ENCODE results near the gene ERC2. TPM values are rescaled to one million over a fixed set of nuclear protein-coding genes. Genes with fewer than 3 reads are reported as not detected.

The ERC2 gene
- polyA plus RNA-seq, 1 experiment = 0.07 TPM

DNA sequence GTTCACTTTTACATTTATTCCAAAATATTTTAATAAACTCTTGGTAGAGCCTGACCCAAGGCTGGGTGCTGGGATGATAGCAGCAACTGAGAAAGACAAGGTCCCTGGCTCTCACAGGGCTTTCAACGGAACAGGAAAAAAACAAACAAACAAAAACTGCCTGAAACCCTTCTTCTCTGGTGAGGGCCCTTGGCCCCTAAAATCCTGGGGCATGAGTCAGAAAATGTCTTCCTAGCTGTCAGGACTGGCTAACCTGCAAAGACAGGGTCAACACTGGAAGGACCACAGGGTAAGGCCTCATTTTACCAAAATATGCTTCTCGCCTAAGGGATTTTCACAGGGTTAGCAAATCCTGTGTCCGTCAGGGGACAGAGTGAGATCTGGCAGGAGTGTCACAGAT is 935.5 kb downstream of the ERC2 start:
- H3K27ac ChIP-seq (ENCODE audit: low read depth, low read length) = no peak overlapping the region
- ChIA-PET POLR2A (no interaction called here), CTCF (no interaction called here)
- no peaks in the 10 kb centered on the region for H3K9me3 ChIP-seq (ENCODE audit: control insufficient read depth, insufficient read depth, low read length)
- no peaks in the 10 kb centered on the region for H3K27me3 ChIP-seq (ENCODE audit: control insufficient read depth, insufficient read depth, low read length)
- TF ChIP-seq CTCF (IDR thresholded peaks at IDR 0.05; ENCODE audit: low read depth, low read length) = no peak
- H3K4me3 ChIP-seq (ENCODE audit: low read depth, low read length) = no peak overlapping the region
- no peak for DNase-seq (ENCODE audit: low read depth, low spot score)

DNA sequence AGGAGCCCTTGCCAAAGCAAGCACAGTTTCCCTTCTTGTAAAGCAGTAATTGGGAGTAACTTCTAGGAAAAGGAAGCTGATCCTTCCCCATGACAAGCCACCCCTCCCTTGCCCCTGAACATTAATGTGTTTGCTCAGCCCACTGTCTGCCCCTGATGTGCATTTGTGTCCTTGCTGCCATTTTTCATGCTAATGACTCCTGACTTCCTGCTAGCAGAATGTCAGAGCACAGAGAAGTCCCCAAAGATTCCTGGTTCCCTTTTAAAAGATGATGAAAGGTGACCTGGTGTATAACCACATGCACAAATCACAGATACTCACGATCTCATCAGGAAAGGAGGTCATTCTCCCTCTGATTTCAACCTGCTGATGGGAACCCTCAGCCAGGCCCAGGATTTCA is 936.9 kb downstream of the ERC2 start:
- TF ChIP-seq CTCF (IDR thresholded peaks at IDR 0.05; ENCODE audit: low read depth, low read length) = no peak
- no peak for DNase-seq (ENCODE audit: low read depth, low spot score)
- CTCF ChIA-PET = interaction anchor here (0.5 to 0.7 kb wide), 2 partner anchors 11 to 676 kb away, joined by 3 to 4 read pairs; no protein-coding TSS in a partner anchor
- H3K4me3 ChIP-seq (ENCODE audit: low read depth, low read length) = no peak overlapping the region
- POLR2A ChIA-PET = no interaction called here
- no peak overlapping the region for H3K27ac ChIP-seq (ENCODE audit: low read depth, low read length)
- H3K9me3 ChIP-seq (ENCODE audit: control insufficient read depth, insufficient read depth, low read length) = no peaks in the 10 kb centered on the region
- H3K27me3 ChIP-seq (ENCODE audit: control insufficient read depth, insufficient read depth, low read length) = peaks cover 4% of the 10 kb centered on the region

DNA sequence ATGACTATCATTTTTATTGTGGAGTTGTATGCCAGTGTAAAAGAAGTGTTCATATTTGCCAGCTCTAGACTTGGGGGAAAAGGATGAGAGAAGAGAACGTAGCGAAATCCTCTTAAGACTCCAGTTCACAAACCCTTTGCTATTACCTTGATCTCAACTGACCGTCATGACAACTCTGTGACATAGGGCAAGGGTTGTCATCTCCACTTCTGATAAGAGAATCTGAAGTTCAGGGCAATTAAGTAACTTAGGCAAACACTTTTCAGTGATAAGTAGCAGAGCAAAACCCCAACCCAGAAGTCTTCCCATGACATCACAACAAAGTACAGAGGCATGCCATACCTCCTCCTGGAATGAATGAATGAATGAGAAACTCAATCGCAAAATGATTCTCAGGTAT is 940.9 kb downstream of the ERC2 start:
- Histone ChIP-seq H3K27me3 (ENCODE audit: control insufficient read depth, insufficient read depth, low read length) (peaks cover 7% of the 10 kb centered on the region), H3K27ac (ENCODE audit: low read depth, low read length) (no peak overlapping the region), H3K9me3 (ENCODE audit: control insufficient read depth, insufficient read depth, low read length) (no peaks in the 10 kb centered on the region), H3K4me3 (ENCODE audit: low read depth, low read length) (no peak overlapping the region)
- POLR2A ChIA-PET = no interaction called here
- CTCF ChIA-PET = no interaction called here
- no peak for DNase-seq (ENCODE audit: low read depth, low spot score)
- no peak for TF ChIP-seq CTCF (IDR thresholded peaks at IDR 0.05; ENCODE audit: low read depth, low read length)

DNA sequence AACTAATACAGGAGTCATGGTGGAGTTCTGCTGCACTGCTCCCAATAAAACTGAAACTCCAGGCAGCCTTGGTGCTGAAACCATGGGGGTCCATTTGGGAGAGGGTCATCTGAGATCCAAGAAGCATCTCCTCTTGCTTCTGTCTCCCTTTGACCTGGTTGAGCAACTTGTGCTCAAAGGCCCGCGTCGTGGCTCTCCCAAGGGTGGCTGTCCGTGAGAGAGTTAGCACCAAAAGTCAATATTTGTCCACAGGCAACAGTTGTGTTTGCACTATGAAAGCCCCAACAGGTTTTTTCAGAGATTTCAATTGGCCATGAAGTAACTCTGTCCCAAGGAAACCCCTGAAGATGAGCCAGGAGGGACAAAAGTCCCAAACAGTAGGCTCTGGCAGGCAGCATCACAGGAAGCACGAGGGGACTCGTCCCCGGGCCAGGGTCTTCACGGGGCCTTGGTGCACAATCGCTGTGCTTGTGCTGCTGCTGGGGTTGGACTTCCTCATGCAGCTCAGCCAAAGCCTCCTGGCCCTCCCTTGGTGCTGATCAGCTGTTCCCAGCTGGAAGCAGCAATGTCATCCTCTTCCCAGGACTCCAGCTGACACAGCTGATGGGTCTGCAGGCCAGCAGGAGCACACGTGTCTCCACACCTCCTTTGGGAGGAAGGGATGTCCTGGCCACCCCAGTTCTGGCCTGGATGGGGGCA is 941.8 kb downstream of the ERC2 start:
- H3K9me3 ChIP-seq (ENCODE audit: control insufficient read depth, insufficient read depth, low read length) = no peaks in the 10 kb centered on the region
- H3K27ac ChIP-seq (ENCODE audit: low read depth, low read length) = no peak overlapping the region
- no peak for DNase-seq (ENCODE audit: low read depth, low spot score)
- no peak for TF ChIP-seq CTCF (IDR thresholded peaks at IDR 0.05; ENCODE audit: low read depth, low read length)
- H3K27me3 ChIP-seq (ENCODE audit: control insufficient read depth, insufficient read depth, low read length) = peaks cover 7% of the 10 kb centered on the region
- POLR2A ChIA-PET = no interaction called here
- no peak overlapping the region for H3K4me3 ChIP-seq (ENCODE audit: low read depth, low read length)
- CTCF ChIA-PET = no interaction called here

- Histone ChIP-seq H3K27me3 (ENCODE audit: control insufficient read depth, insufficient read depth, low read length) (peaks cover 7% of the 10 kb centered on the region), H3K27ac (ENCODE audit: low read depth, low read length) (no peak overlapping the region), H3K9me3 (ENCODE audit: control insufficient read depth, insufficient read depth, low read length) (no peaks in the 10 kb centered on the region), H3K4me3 (ENCODE audit: low read depth, low read length) (no peak overlapping the region)
- DNase-seq (ENCODE audit: low read depth, low spot score) = no peak
- TF ChIP-seq CTCF (IDR thresholded peaks at IDR 0.05; ENCODE audit: low read depth, low read length) = no peak
- ChIA-PET CTCF (no interaction called here), POLR2A (no interaction called here)
Observed at GRCh38 chr3:55525436-55525835, 942.8 kb downstream of the ERC2 start.
